ENCODE measurements around the gene KLC1.

The KLC1 gene

GRCh38 chr14:103657471-103657870 is 28.5 kb downstream of the KLC1 start:
- DNase-seq (ENCODE audit: low read depth in 2 of 2), result no peak

GRCh38 chr14:103659631-103660030 is 30.6 kb downstream of the KLC1 start:
- DNase-seq (ENCODE audit: low read depth in 2 of 2), result no peak

- DNase-seq (ENCODE audit: low read depth in 2 of 2), result no peak
Measured at GRCh38 chr14:103662029-103662428, 33.0 kb downstream of the KLC1 start.

GRCh38 chr14:103662591-103662990 is 33.6 kb downstream of the KLC1 start:
- no peak for DNase-seq (ENCODE audit: low read depth in 2 of 2)

GRCh38 chr14:103663506-103663905 is 34.5 kb downstream of the KLC1 start:
- DNase-seq (ENCODE audit: low read depth in 2 of 2), result no peak

GRCh38 chr14:103667671-103668070 is 38.7 kb downstream of the KLC1 start:
- no peak for DNase-seq (ENCODE audit: low read depth in 2 of 2)

GRCh38 chr14:103668117-103668516 is 39.1 kb downstream of the KLC1 start:
- no peak for DNase-seq (ENCODE audit: low read depth in 2 of 2)

GRCh38 chr14:103669370-103669769 is 40.4 kb downstream of the KLC1 start:
- DNase-seq (ENCODE audit: low read depth in 2 of 2), result no peak

GRCh38 chr14:103671911-103672310 is 42.9 kb downstream of the KLC1 start:
- no peak for DNase-seq (ENCODE audit: low read depth in 2 of 2)

GRCh38 chr14:103675957-103676356 is 46.9 kb downstream of the KLC1 start:
- DNase-seq (ENCODE audit: low read depth in 2 of 2), result no peak

GRCh38 chr14:103676881-103677675 is 48.1 kb downstream of the KLC1 start:
- no peak for DNase-seq (ENCODE audit: low read depth in 2 of 2)

GRCh38 chr14:103679351-103679750 is 50.3 kb downstream of the KLC1 start:
- DNase-seq (ENCODE audit: low read depth in 2 of 2), result peak; percentile 22 to 23

GRCh38 chr14:103680491-103681231 is 51.6 kb downstream of the KLC1 start:
- no peak for DNase-seq (ENCODE audit: low read depth in 2 of 2)

- no peak for DNase-seq (ENCODE audit: low read depth in 2 of 2)
Measured at GRCh38 chr14:103683139-103683538, 54.1 kb downstream of the KLC1 start.

GRCh38 chr14:103684471-103684870 is 55.5 kb downstream of the KLC1 start:
- DNase-seq (ENCODE audit: low read depth in 2 of 2), result no peak

GRCh38 chr14:103684871-103685270 is 55.9 kb downstream of the KLC1 start:
- no peak for DNase-seq (ENCODE audit: low read depth in 2 of 2)

GRCh38 chr14:103685276-103686211 is 56.5 kb downstream of the KLC1 start:
- DNase-seq (ENCODE audit: low read depth in 2 of 2), result no peak

GRCh38 chr14:103686831-103687485 is 57.9 kb downstream of the KLC1 start:
- DNase-seq (ENCODE audit: low read depth in 2 of 2), result no peak

GRCh38 chr14:103687712-103688111 is 58.7 kb downstream of the KLC1 start:
- no peak for DNase-seq (ENCODE audit: low read depth in 2 of 2)

- DNase-seq (ENCODE audit: low read depth in 2 of 2), result no peak
Measured at GRCh38 chr14:103688441-103688840, 59.4 kb downstream of the KLC1 start.

Measured in stimulated activated CD4-positive, alpha-beta T cell treated with anti-CD3 and anti-CD28 coated beads, Interleukin-4, amount 100 ng/mL, for 48 hours (primary cell).